Posterior cingulate gyrus (tissue), 11 donors: ENCODE data around the gene LRP1B.

ENCODE experiments used
- DNase-seq, 10 donors: peaks; one replicate each; pipeline versions ENCODE4 v3.0.0 to v3.0.0-alpha.2; 2020 to 2021; ENCODE audit warnings: mixed read lengths in 3 of 10
- intact Hi-C: fragments of 100-400 bp; cut with DNase I; formaldehyde crosslinking; loops from one replicate; pipeline ENCODE4 v1.15.1; 2023

The LRP1B gene

GRCh38 chr2:141068053-141068682 lies 1062.6 kb downstream of the LRP1B start:
- peak in 1 of 10 donors; percentile 37 for DNase-seq
- intact Hi-C loops = no loop called here

- intact Hi-C loops = no loop called here
- DNase-seq = no peak
Observed at GRCh38 chr2:141065042-141065441, 1065.8 kb downstream of the LRP1B start.

GRCh38 chr2:141063406-141063805 lies 1067.4 kb downstream of the LRP1B start:
- DNase-seq = no peak
- intact Hi-C loops = no loop called here

GRCh38 chr2:141062443-141062842 lies 1068.4 kb downstream of the LRP1B start:
- intact Hi-C loops = no loop called here
- DNase-seq = no peak

GRCh38 chr2:141062031-141062430 lies 1068.8 kb downstream of the LRP1B start:
- intact Hi-C loops = no loop called here
- DNase-seq = no peak

GRCh38 chr2:141058556-141058955 lies 1072.3 kb downstream of the LRP1B start:
- intact Hi-C loops = no loop called here
- no peak for DNase-seq

GRCh38 chr2:141055531-141055930 lies 1075.3 kb downstream of the LRP1B start:
- DNase-seq = no peak
- intact Hi-C loops = no loop called here

GRCh38 chr2:141048951-141049350 lies 1081.9 kb downstream of the LRP1B start:
- no peak for DNase-seq
- intact Hi-C loops = no loop called here

- DNase-seq = no peak
- intact Hi-C loops = no loop called here
Observed at GRCh38 chr2:141041281-141041680, 1089.5 kb downstream of the LRP1B start.

GRCh38 chr2:141038341-141038740 lies 1092.5 kb downstream of the LRP1B start:
- intact Hi-C loops = no loop called here
- DNase-seq = no peak

GRCh38 chr2:141037361-141037760 lies 1093.5 kb downstream of the LRP1B start:
- intact Hi-C loops = no loop called here
- DNase-seq = no peak

GRCh38 chr2:141035846-141036420 lies 1094.9 kb downstream of the LRP1B start:
- intact Hi-C loops = no loop called here
- DNase-seq = no peak

GRCh38 chr2:141029428-141030078 lies 1101.3 kb downstream of the LRP1B start:
- peak in 3 of 10 donors; percentile 10 to 64 (median 54) for DNase-seq
- intact Hi-C loops = no loop called here

- intact Hi-C loops = no loop called here
- no peak for DNase-seq
Observed at GRCh38 chr2:141027221-141027620, 1103.6 kb downstream of the LRP1B start.

GRCh38 chr2:141021611-141022010 lies 1109.2 kb downstream of the LRP1B start:
- no peak for DNase-seq
- intact Hi-C loops = no loop called here

GRCh38 chr2:141021109-141021508 lies 1109.7 kb downstream of the LRP1B start:
- DNase-seq = no peak
- intact Hi-C loops = no loop called here

- intact Hi-C loops = no loop called here
- DNase-seq = no peak
Observed at GRCh38 chr2:141020346-141020745, 1110.5 kb downstream of the LRP1B start.

GRCh38 chr2:141015341-141016047 lies 1115.3 kb downstream of the LRP1B start:
- intact Hi-C loops = no loop called here
- DNase-seq = peak in 9 of 10 donors; percentile 30 to 92 (median 52)

- DNase-seq = no peak
- intact Hi-C loops = no loop called here
Observed at GRCh38 chr2:141003967-141004657, 1126.7 kb downstream of the LRP1B start.

- intact Hi-C loops = no loop called here
- DNase-seq = no peak
Observed at GRCh38 chr2:141001750-141002149, 1129.1 kb downstream of the LRP1B start.

- intact Hi-C loops = no loop called here
- DNase-seq = no peak
Observed at GRCh38 chr2:140998577-140998976, 1132.2 kb downstream of the LRP1B start.
